Esophagus mucosa (tissue), 1 donor: ENCODE results near the gene PGP. TPM values are rescaled to one million over a fixed set of nuclear protein-coding genes. Genes with fewer than 3 reads are reported as not detected.
"Not testable (repeated sequence)": the region's sequence is repeated elsewhere in the genome, so short reads cannot be mapped to it uniquely, and the experiment has no call there.

Source experiments
- ATAC-seq: fragments of 200-7000 bp; cut with Tn5 transposase; one replicate; pipeline ENCODE4 v1.9.1; 2020
- total RNA-seq: library from RNA; stranded (reverse); gene quantifications from one replicate; pipeline ENCODE4 v1.2.4, GENCODE V29; 2023
- donor health status: DM: yes; HTN: yes; CAD: no.

Gene PGP
- total RNA-seq, 1 donor from 2014 or later: 6.6 TPM

- ATAC-seq: no peak
Observed at GRCh38 chr16:2213817-2214718, 572 bp downstream of the PGP start.

GRCh38 chr16:2212362-2213324 is 2.0 kb downstream of the PGP start:
- no peak for ATAC-seq

DNA sequence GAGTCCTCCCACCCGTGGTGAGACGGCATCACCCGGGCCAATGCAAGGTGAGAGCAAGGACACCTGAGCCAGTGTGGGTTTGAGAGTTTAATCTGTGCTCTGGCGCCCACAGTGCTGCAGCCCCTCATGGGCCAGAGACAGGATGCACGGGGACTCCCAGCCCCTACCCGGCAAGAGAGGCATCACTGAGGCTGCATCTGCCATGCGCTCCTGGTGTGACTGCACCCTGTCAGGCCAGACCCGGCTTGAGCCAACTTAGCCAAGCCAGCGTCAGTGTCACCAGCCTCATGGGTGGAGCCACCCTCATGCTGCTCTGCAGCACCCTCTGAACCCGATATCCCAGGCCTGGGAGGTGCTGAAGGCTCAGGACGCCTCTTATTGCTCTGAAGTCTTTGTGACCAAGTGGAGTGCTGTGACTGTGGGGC is 2.7 kb downstream of the PGP start:
- ATAC-seq: no peak

- no peak for ATAC-seq
Observed at GRCh38 chr16:2210386-2211365, 4.0 kb downstream of the PGP start, which contains the start of gene BRICD5. Gene BRICD5, minus strand, starts transcription at chr16:2210863. Its CDS starts 30 bp downstream, at chr16:2210833.

GRCh38 chr16:2210009-2210332 is 4.7 kb downstream of the PGP start:
- no peak for ATAC-seq

- ATAC-seq: no peak
Observed at GRCh38 chr16:2209258-2210008, 5.2 kb downstream of the PGP start.

DNA sequence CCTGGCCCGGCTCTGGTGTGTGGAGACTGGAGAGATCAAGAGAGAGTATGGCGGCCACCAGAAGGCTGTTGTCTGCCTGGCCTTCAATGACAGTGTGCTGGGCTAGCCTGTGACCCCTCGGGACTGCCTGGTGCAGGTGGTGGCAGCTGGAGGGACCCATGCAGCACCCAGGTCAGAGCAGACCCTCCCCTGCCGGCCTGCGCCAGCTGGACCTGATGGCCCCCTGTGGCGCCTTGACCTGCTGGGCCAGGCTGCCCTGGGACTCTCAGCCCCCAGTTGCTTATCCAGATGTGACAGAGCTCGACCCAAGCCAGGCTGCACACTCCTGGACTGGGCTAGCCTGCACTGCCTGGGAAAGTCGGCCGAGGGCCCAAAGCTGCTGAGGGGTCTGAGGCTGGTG is 5.9 kb downstream of the PGP start:
- no peak for ATAC-seq

GRCh38 chr16:2208308-2208707 is 6.3 kb downstream of the PGP start:
- ATAC-seq: no peak

DNA sequence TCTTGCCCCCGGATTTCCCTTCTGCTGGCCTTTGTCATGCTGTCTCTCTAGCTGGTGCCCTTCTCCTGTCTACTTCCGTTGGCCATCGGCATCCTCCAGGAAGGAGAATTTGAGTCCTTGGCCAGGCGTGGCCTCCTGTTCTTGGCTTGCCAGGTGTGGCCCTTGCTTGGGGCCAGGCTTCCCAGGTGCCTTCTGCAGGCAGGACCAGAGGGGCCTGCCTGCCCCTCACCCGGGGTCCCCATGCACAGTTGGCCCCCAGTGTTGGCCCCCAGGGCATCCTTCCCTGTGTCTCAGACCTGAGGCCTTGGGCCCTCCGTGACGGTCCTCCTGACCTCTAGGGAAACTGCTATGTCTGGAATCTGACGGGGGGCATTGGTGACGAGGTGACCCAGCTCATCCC is 6.8 kb downstream of the PGP start:
- ATAC-seq: no peak

DNA sequence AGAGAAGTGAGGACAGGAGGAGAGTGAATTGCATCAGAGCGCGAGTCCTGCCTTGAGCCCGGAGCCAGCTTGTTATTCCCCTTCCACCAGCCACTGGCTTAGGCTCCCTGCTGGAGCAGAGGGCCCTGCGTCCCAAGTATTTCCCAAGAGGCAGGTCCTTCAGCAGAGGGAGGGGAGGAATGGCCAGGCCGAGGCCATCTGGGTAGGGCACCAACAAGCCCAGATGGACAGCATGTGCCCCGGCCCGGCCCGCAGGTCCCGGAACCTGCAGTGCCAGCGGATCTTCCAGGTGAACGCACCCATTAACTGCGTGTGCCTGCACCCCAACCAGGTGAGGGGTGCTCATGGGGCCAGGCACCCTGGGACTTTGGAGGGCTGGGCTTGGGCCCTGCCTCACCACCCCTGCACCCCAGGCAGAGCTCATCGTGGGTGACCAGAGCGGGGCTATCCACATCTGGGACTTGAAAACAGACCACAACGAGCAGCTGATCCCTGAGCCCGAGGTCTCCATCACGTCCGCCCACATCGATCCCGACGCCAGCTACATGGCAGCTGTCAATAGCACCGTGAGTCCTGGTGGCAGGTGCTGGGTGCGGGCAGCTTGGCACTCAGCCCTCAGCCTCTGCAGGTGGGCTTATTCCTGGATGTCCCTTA is 7.7 kb downstream of the PGP start:
- ATAC-seq: no peak

- no peak for ATAC-seq
Observed at GRCh38 chr16:2206420-2206779, 8.2 kb downstream of the PGP start.

DNA sequence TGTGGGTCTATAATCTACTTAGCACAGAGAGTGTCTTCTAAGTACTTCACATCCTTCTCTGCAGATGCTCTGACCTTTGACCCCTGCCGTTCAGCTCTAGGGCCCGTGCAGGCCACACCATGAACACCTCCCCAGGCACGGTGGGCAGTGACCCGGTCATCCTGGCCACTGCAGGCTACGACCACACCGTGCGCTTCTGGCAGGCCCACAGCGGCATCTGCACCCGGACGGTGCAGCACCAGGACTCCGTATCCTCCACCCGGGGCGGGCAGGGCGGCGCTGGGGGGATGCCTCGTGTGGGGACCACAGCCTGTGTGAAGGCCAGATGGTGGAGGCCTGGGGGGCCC is 8.7 kb downstream of the PGP start:
- ATAC-seq: peak; percentile 17

DNA sequence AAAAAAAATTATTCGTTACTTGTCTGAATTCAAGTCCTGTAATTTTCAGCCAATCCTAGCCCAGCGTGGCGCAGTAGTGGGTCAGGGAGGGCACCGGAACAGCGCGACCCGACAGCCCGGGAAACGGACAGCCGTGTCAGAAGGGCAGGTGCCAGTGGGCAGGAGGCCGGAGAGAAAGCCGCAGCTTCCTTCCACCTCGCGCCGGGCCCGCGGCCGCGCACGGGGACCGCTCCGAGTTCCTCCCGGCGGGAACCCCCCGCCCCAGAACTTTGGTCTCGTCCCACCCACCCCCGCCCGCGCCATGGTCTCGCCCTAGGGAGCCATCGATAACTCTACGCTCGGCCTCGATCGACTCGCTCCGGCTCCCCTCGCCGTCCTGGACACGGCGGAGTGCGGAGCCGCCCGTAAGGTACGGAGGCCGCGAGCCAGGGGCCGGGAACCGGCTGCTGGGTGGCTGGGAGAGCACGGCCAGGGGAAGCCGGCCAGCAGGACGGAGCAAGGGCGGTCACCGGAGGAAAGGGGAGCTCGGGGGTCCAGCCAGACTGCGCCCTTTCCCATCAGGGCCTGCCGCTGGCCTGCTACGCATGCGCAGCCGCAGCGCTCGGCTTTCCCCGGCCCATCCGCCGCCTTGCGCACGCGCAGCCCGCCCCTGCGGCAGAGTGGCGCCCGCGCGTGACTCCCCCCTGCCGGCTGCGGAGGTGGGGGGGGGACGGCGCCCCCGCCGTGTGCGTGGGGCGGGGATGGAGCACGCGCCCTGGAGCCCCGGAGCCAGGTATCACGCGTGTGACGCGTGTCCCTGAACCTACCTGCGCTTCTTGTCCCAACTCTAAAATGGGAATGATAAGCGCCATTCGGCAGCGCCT is 9.3 kb downstream of the PGP start, which contains the start of gene MLST8:
Gene MLST8, plus strand, starts transcription at position 351 of the 863 bp plus-strand sequence. CDS start 632 bp downstream, outside the sequence.
- ATAC-seq: peak; percentile 90

- no peak for ATAC-seq
Observed at GRCh38 chr16:2204416-2205103, 10.1 kb downstream of the PGP start.

DNA sequence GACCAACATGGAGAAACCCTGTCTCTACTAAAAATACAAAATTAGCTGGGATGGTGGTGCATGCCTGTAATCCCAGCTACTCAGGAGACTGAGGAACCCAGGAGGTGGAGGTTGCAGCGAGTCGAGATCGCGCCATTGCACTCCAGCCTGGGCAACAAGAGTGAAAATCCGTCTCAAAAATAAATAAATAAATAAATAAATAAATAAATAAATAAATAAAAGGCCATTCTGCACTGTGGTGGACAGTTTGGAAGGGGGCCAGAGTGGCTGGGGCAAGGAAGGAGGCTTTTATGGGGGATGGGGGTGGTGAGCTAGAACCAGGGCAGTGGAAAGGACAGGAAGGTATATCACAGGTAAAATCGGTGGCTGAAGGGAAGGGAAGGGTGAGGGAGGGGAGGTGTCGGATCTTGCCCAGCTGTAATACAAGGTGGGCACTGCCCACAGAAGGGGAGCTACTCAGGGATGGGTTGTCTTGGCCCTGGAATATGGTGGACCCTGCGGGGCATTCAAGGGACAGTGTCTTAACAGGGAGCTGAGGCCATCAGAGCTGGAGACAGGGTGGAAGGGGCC is 11.4 kb downstream of the PGP start:
- ATAC-seq: not testable (repeated sequence)

- no peak for ATAC-seq
Observed at GRCh38 chr16:2200313-2200712, 14.3 kb downstream of the PGP start.

DNA sequence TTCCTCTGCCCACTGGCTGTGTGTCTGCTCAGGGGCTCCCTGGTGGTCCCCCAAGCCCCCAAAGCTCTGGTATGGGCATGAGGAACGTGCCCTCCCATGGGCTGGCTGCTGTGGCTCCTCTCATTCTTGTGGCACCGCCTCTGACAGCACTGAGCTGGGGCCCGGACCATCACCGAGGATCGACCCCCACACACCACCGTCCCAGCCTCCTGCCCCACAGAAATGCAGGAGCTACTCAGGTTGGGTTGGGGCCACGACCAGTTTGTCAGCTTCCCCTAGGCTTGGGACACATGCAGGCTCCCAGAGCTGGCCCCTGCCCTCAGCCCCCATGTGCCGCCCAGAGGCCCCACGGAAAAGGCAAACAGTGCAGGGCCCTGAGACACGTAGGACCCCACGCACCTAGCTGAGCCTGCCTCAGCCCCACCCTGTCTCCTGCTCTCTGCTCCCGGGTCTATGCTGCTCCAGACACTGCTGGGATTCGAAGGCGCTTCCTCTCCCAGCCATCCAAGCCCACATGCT is 15.0 kb downstream of the PGP start:
- ATAC-seq: no peak

DNA sequence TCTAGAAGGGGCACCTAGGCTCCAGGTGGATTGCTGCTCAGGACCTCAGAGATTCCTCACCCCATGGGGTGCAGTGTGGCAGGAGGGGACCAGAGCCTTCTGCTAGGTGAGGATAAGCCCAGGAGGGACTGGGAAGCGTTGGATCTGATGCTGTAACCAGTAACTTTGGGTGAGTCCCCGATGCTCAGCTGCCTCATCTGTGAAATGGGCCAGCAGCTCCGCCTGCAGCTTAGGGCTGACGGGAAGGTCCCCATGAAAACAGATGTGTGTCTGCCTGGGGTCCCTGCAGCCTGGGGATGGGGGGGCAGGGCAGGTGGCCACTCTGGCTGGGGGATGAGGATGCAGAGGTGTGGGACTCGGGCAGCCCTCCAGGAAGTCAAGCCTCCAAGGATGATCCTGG is 15.5 kb downstream of the PGP start:
- ATAC-seq: no peak

DNA sequence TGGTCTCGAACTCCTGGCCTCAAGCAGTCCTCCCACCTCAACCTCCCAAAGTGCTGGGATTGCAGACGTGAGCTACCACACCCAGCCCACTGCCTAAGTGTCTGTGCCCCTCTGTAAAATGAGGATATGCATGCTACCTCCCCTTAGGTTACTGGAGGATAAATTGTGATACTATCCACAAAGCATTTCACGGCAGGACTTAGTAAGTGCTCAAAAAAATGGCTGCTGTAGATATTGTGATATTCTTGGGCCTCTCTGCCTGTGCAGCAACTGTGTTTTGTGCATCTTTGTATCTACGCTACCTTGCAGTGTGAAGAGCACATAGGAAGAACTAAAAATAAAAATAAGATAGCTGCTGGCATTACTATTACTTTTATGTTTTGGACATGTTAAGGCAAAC is 16.4 kb downstream of the PGP start:
- ATAC-seq: no peak
